Stimulated activated CD4-positive, alpha-beta T cell treated with anti-CD3 and anti-CD28 coated beads, Interleukin-15, amount 100 ng/mL, for 1 hour (primary cell): Measurements from ENCODE around the gene CAMTA1.
"Not testable (repeated sequence)": the region's sequence is repeated elsewhere in the genome, so short reads cannot be mapped to it uniquely, and the experiment has no call there.

Source experiments
- DNase-seq, 2 donors: peaks; one replicate each; pipeline ENCODE4 v3.0.0-alpha.2; 2020; ENCODE audit warnings: low read depth in 1 of 2, low spot score in 1 of 2

CAMTA1 gene

DNA sequence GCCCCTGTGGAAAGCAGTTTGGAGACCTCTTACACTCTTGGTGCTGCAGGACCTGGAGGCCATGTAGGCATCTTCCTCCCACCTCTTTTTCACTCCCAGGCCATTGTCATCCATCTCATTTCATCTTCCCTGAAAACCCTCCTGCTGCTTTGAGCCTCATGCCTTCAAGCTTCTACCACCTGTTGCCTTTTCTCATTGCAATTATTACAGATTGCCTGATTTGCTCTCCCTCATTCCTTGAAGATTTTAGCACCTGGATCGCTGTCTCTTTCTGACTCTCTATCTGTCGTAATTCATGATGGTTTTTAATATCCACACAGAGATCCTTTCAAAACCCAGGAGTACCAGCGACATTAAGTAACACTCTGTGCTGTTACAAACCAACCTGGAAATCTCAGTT is 350.2 kb downstream of the CAMTA1 start:
- no peak for DNase-seq

- no peak for DNase-seq
Observed at GRCh38 chr1:7136166-7136953, 351.1 kb downstream of the CAMTA1 start.

- DNase-seq: no peak
Observed at GRCh38 chr1:7140251-7140650, 355.0 kb downstream of the CAMTA1 start.

GRCh38 chr1:7145947-7146346 is 360.7 kb downstream of the CAMTA1 start:
- no peak for DNase-seq

GRCh38 chr1:7146710-7147109 is 361.5 kb downstream of the CAMTA1 start:
- no peak for DNase-seq

DNA sequence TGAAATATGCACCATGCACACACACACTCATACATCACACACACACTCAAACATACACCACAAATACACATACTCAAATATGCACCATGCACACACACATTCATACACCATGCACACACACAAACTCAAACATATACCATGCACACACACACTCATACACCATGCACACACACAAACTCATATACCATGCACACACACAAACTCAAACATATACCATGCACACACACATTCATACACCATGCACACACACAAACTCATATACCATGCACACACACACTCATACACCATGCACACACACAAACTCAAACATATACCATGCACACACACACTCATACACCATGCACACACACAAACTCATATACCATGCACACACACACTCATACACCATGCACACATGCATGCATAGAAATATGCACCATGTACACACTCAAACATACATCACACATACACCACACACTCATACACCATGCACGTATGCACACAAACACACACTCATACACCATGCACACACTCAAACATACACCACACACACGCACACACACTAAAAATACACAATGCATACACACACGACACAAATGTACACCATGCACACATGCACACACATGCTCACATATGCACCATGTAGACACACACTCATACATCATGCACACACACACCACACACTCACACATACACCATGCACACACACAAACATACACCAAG is 362.5 kb downstream of the CAMTA1 start:
- DNase-seq: not testable (repeated sequence)

GRCh38 chr1:7149080-7149838 is 364.0 kb downstream of the CAMTA1 start:
- DNase-seq: no peak

GRCh38 chr1:7150724-7151280 is 365.5 kb downstream of the CAMTA1 start:
- DNase-seq: no peak

- no peak for DNase-seq
Observed at GRCh38 chr1:7151978-7152377, 366.7 kb downstream of the CAMTA1 start.

GRCh38 chr1:7152655-7153054 is 367.4 kb downstream of the CAMTA1 start:
- no peak for DNase-seq

GRCh38 chr1:7153464-7153863 is 368.2 kb downstream of the CAMTA1 start:
- no peak for DNase-seq

DNA sequence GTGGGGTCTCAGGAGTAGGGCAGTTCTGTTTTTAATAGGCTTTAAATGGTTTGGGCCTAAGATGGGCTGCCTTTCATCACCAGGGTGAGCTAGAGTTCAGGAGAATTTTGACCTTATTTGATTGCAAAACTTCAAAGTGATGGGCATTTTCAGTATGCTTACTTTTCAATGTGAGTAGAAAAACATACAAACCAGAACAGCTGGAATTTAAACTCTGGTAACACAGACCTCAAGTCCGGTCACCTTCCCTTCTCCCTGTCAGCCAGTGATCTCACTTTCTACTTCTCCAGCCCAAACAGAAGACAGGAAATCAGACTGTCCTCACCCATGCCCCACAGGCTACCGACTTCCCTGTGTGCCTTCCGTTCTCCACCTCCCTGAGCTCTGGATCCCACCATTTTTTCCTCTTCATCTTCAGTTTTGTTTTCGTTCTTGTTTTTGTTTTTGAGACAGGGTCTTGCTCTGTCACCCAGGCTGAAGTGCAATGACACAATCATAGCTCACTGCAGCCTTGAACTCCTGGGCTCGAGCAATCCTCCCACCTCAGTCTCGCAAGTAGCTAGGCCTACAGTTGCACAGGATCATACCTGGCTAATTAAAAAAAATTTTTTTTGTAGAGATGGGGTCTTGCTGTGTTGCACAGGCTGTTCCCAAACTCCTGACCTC is 374.0 kb downstream of the CAMTA1 start:
- DNase-seq: no peak

- DNase-seq: not testable (repeated sequence)
Observed at GRCh38 chr1:7168554-7168953, 383.3 kb downstream of the CAMTA1 start.

GRCh38 chr1:7171168-7171567 is 385.9 kb downstream of the CAMTA1 start:
- no peak for DNase-seq

- no peak for DNase-seq
Observed at GRCh38 chr1:7171574-7171973, 386.3 kb downstream of the CAMTA1 start.

DNA sequence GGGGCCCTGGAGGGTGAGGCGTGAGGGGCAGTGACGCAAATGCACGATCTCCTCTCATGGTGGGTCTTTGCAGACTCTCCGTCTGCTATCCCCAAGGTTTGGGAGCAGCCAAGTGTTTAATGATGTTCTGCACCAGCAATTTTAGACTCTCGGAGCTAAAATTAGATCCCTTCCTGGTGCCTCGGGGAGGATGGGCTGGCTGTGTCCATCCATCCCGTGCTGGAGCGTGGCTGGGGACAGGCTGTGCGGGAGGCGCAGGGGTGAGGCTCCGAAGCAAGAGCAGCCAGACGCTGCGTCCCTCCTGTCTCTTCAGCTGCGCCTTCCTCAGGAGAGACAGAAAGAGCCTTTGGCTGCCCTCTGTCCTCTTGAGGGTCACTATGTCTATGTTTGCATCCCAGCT is 387.6 kb downstream of the CAMTA1 start:
- no peak for DNase-seq

DNA sequence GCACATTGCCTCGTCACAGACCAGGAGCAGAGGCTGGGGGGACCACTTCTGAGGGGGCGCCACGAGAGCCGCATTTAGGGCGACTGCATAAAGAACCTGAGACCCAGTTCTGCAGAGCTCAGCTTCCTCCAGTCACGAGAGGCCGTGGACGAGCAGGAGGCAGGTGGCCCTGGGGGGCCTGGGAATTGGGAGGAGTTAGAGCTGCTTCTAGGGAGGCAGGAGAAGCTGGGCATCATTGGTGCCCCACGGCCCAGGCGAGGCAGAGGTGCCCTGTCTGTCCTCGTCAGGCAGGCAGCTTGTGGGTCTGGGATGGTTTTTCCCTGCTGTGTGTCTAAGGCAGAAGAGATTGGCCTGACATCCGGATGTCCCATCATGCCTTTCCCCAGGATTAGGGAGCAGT is 389.3 kb downstream of the CAMTA1 start:
- DNase-seq: no peak

GRCh38 chr1:7174980-7175906 is 390.0 kb downstream of the CAMTA1 start:
- DNase-seq: no peak

DNA sequence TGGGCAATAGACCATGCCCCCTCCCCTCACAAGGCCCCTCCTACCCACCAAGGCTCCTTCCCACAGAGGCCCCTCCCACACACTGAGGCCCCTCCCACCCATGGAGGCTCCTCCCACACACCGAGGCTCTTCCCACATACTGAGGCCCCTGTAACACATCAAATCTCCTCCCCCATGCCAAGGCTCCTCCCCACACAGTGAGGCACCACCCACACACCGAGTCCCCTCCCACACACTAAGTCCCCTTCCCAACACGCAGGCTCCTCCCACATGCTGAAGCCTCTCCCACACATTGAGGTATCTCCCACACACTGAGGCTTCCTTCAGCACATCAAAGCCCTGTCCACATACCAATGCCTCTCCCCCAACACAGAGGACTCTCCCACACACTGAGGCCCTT is 391.8 kb downstream of the CAMTA1 start:
- no peak for DNase-seq
